SK-N-SH (cell line): Measurements from ENCODE around the gene SMIM30. TPM values are rescaled to one million over a fixed set of nuclear protein-coding genes. Genes with fewer than 3 reads are reported as not detected.

Experiments used
- CTCF ChIA-PET: fragments of 300-600, 350-600 bp; formaldehyde crosslinking; extraction: SDS; loops from one replicate; lab custom pipeline; 2021; lab: Yijun Ruan, JAX
- POLR2A ChIA-PET: fragments of 350-600 bp; sonication (Branson Sonifier 250); formaldehyde crosslinking; extraction: SDS; loops from one replicate; lab custom pipeline; 2020; ENCODE audit warnings: antibody characterized with exemption, inconsistent platforms; lab: Yijun Ruan, JAX
- DNase-seq: peaks from one replicate; pipeline ENCODE4 v3.0.0; 2012
- H2AFZ ChIP-seq: fragments of 200-600 bp; sonication (generic); 2 replicates; pipeline ENCODE4 v1.8.1; 2016; ENCODE audit warnings: antibody characterized with exemption, mild to moderate bottlenecking, low read depth
- H3F3A ChIP-seq: fragments of 200-600 bp; sonication (generic); replicated peaks from 2 replicates; pipeline ENCODE3; 2016; ENCODE audit warnings: antibody characterized with exemption, mild to moderate bottlenecking; ENCODE audit not compliant: insufficient read depth
- H3K27ac ChIP-seq, 2 experiments: fragments of 200-500 bp in 1 of 2; fragments of 200-600 bp in 1 of 2; sonication (Bioruptor generic) in 1 of 2; sonication (generic), shearing (Covaris generic) in 1 of 2; 2 replicates each; pipeline versions ENCODE4 v1.5.1 to v1.6.1; 2014 to 2016; ENCODE audit warnings: low read depth in 2 of 2, inconsistent platforms in 1 of 2, low read length in 1 of 2, mild to moderate bottlenecking in 1 of 2, mixed read lengths in 1 of 2
- H3K27me3 ChIP-seq: fragments of 200-600 bp; sonication (generic), shearing (Covaris generic); 2 replicates; pipeline ENCODE4 v1.6.1; 2016; ENCODE audit warnings: mixed run types; ENCODE audit not compliant: insufficient read depth
- H3K36me3 ChIP-seq, 2 experiments: fragments of 200-500 bp in 1 of 2; fragments of 200-600 bp in 1 of 2; sonication (Bioruptor generic) in 1 of 2; sonication (generic) in 1 of 2; replicated peaks in 1 of 2; 2 replicates each; pipeline versions ENCODE3 to v1.5.1; 2014 to 2016; ENCODE audit warnings: low read length in 1 of 2, mild to moderate bottlenecking in 1 of 2; ENCODE audit not compliant: insufficient read depth in 2 of 2, control insufficient read depth in 1 of 2
- H3K4me1 ChIP-seq, 2 experiments: fragments of 200-500 bp in 1 of 2; fragments of 200-600 bp in 1 of 2; sonication (Bioruptor generic) in 1 of 2; sonication (generic), shearing (Covaris generic) in 1 of 2; 2 replicates each; pipeline versions ENCODE4 v1.5.1 to v1.6.1; 2014 to 2016; ENCODE audit warnings: low read depth in 1 of 2, low read length in 1 of 2, mixed run types in 1 of 2; ENCODE audit not compliant: insufficient read depth in 2 of 2, control insufficient read depth in 1 of 2
- H3K4me2 ChIP-seq: fragments of 200-600 bp; sonication (generic), shearing (Covaris generic); 2 replicates; pipeline ENCODE4 v1.6.1; 2017; ENCODE audit warnings: mixed run types
- H3K4me3 ChIP-seq, 2 experiments: fragments of 200-500 bp in 1 of 2; fragments of 200-600 bp in 1 of 2; sonication (Bioruptor generic) in 1 of 2; sonication (generic), shearing (Covaris generic) in 1 of 2; 2 replicates each; pipeline versions ENCODE4 v1.5.1 to v1.8.1; 2014 to 2016; ENCODE audit warnings: low read depth in 2 of 2, inconsistent platforms in 1 of 2, low read length in 1 of 2, mild to moderate bottlenecking in 1 of 2, mixed read lengths in 1 of 2, moderate library complexity in 1 of 2
- H3K79me2 ChIP-seq: fragments of 200-600 bp; sonication (generic); 2 replicates; pipeline ENCODE4 v1.8.1; 2017; ENCODE audit warnings: mild to moderate bottlenecking; ENCODE audit not compliant: insufficient read depth
- H3K9ac ChIP-seq: fragments of 200-600 bp; sonication (generic); 2 replicates; pipeline ENCODE4 v1.6.1; 2017; ENCODE audit warnings: mixed run types
- H3K9me2 ChIP-seq: fragments of 200-600 bp; sonication (generic); 2 replicates; pipeline ENCODE4 v1.6.1; 2017; ENCODE audit warnings: mixed run types
- H3K9me3 ChIP-seq: fragments of 200-600 bp; sonication (generic); 2 replicates; pipeline ENCODE4 v1.6.1; 2017; ENCODE audit warnings: mixed run types, mild to moderate bottlenecking, moderate library complexity
- H4K20me1 ChIP-seq: fragments of 200-600 bp; sonication (generic); 2 replicates; pipeline ENCODE4 v1.6.1; 2017; ENCODE audit warnings: mild to moderate bottlenecking, mixed run types; ENCODE audit not compliant: insufficient read depth
- CHD2 ChIP-seq: fragments of 150-350 bp; IDR thresholded peaks from 2 replicates; pipeline ENCODE4 v1.6.1; 2018; ENCODE audit warnings: low read length; ENCODE audit not compliant: partially characterized antibody
- ELF1 ChIP-seq: IDR thresholded peaks from 2 replicates; pipeline ENCODE4 v1.4.0; 2012
- EP300 ChIP-seq, 2 experiments: IDR thresholded peaks; 2 replicates each; pipeline versions ENCODE4 v1.4.0 to v1.6.1; 2012; ENCODE audit warnings: borderline replicate concordance in 1 of 2, low read depth in 1 of 2, low read length in 1 of 2
- GATA2 ChIP-seq: sonication (generic); formaldehyde crosslinking; IDR thresholded peaks from 2 replicates; pipeline ENCODE4 v1.5.0; 2020; ENCODE audit warnings: mild to moderate bottlenecking, missing genetic modification reagents
- JUND ChIP-seq: IDR thresholded peaks from 2 replicates; pipeline ENCODE4 v1.4.0; 2012
- MXI1 ChIP-seq: IDR thresholded peaks from 2 replicates; pipeline ENCODE4 v1.6.1; 2012; ENCODE audit warnings: mild to moderate bottlenecking, low read depth, low read length, improper control_type of control experiment
- NRF1 ChIP-seq: IDR thresholded peaks from 2 replicates; pipeline ENCODE4 v1.6.1; 2012; ENCODE audit warnings: low read depth, mild to moderate bottlenecking, low read length
- POLR2AphosphoS5 ChIP-seq: IDR thresholded peaks from 2 replicates; pipeline ENCODE4 v1.6.1; 2012; ENCODE audit warnings: low read depth, low read length
- TAF1 ChIP-seq: IDR thresholded peaks from 2 replicates; pipeline ENCODE4 v1.6.1; 2012; ENCODE audit warnings: low read depth, mild to moderate bottlenecking, low read length, moderate library complexity, borderline replicate concordance
- TCF12 ChIP-seq: IDR thresholded peaks from 2 replicates; pipeline ENCODE4 v1.4.0; 2012
- YY1 ChIP-seq: IDR thresholded peaks from 2 replicates; pipeline ENCODE4 v1.4.0; 2012; ENCODE audit warnings: low read depth, mild to moderate bottlenecking
- WGBS: methylation state at CpG from one replicate; pipeline ENCODE4 v1.1.6; 2017; ENCODE audit warnings: low lambda C conversion rate; 5-methylcytosine and 5-hydroxymethylcytosine counted together
- polyA plus RNA-seq, 3 experiments: library from polyadenylated mRNA; depleted of rRNA; stranded (reverse); fragments of >200 nt; gene quantifications; 2 replicates each; pipeline ENCODE4 v1.2.3, GENCODE V29; 2012
- TF ChIP-seq, protein P1 (sequence below): fragments of 150-350 bp; IDR thresholded peaks from 2 replicates; pipeline ENCODE4 v1.6.1; 2016; ENCODE audit warnings: mild to moderate bottlenecking, low read depth, low read length
- TF ChIP-seq, protein P2 (sequence below): IDR thresholded peaks from 2 replicates; pipeline ENCODE4 v1.4.0; 2012; ENCODE audit warnings: low read depth
- TF ChIP-seq, protein P3 (sequence below): IDR thresholded peaks from 2 replicates; pipeline ENCODE4; 2012
- TF ChIP-seq, protein P4 (sequence below): IDR thresholded peaks from 2 replicates; pipeline ENCODE4 v1.6.1; 2012; ENCODE audit warnings: mild to moderate bottlenecking, low read depth, low read length, moderate library complexity
- TF ChIP-seq, protein P5 (sequence below): fragments of 200-600 bp; sonication (generic); IDR thresholded peaks from 2 replicates; pipeline ENCODE4 v1.6.1; 2017; ENCODE audit warnings: antibody characterized with exemption, mild to moderate bottlenecking, moderate library complexity
- TF ChIP-seq, protein P6 (sequence below): fragments of 150-350 bp; IDR thresholded peaks from 2 replicates; pipeline ENCODE4 v1.6.1; 2017; ENCODE audit warnings: antibody characterized with exemption, low read length, low read depth, borderline replicate concordance

Gene SMIM30
- polyA plus RNA-seq, 1 of the 3 experiments (the other 2 are of a cell fraction), result 46.5 TPM

DNA sequence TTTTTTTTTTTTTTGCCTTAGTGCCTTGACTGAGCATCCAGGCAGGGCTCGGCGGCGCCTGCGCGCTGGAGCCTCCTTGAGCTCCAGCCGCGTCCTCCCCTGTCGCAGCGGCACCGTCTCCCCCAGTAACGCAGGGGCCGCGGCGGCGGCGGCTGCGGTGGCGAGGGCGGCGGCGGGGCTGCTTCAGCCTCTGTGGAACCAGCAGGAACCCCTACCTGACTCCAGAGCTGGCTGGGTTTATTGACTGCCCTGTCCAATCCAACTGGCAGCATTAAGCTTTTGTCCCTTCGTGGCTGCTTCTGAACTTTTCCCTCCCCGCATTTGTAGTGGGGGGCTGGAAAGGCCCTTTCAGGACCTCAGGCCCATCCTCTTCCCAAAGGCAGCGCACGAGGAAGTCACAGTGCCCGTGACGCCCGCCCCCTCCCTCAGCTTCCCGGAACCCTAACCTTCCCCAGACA, 31.9 kb downstream of the SMIM30 start, which contains the start of gene GPR85:
Gene GPR85, minus strand, starts transcription at position 397 of the 458 bp plus-strand sequence. CDS start 2,106 bp downstream, outside the sequence.
- H3K9me2 ChIP-seq, result no peaks in the 10 kb centered on the region
- H3K79me2 ChIP-seq, result no peaks in the 10 kb centered on the region
- no peaks in the 10 kb centered on the region for H3K27me3 ChIP-seq
- WGBS, result under 1% methylated on average over 26 of the region's 29 CpGs
- H3F3A ChIP-seq, result peaks cover 24% of the 10 kb centered on the region
- H3K27ac ChIP-seq, result peak within 1 kb of the TSS; percentile 95 to 96
- H3K9ac ChIP-seq, result peak within 1 kb of the TSS; percentile 90
- POLR2A ChIA-PET, result interaction anchor here (0.9 to 1.2 kb wide), 3 partner anchors 9 to 636 kb away, joined by 3 to 5 read pairs (median 3); no protein-coding TSS in a partner anchor
- H3K4me2 ChIP-seq, result peak within 1 kb of the TSS; percentile 95
- peak within 1 kb of the TSS; percentile 59 to 86 for H3K4me3 ChIP-seq
- no peaks in the 10 kb centered on the region for H4K20me1 ChIP-seq
- TF ChIP-seq EP300 (IDR thresholded peaks at IDR 0.05; ENCODE audit: borderline replicate concordance in 1 of 2, low read depth in 1 of 2, low read length in 1 of 2) (peak in 1 of 2 experiments; percentile 29; a peak in 1 of 4 replicates), JUND (no peak), NRF1 (peak; percentile 76), TCF12 (no peak), ELF1 (0 out of 2 replicates have a peak, but pooled peaks have one; percentile 12), CHD2 (no peak), YY1 (no peak), POLR2AphosphoS5 (peak; percentile 47; the same call in 1 of the 2 replicates), GATA2 (CRISPR knock-in tag) (no peak), MXI1 (peak; percentile 80), TAF1 (peak; percentile 68; the same call in 1 of the 2 replicates)
- TF ChIP-seq, protein P1, sequence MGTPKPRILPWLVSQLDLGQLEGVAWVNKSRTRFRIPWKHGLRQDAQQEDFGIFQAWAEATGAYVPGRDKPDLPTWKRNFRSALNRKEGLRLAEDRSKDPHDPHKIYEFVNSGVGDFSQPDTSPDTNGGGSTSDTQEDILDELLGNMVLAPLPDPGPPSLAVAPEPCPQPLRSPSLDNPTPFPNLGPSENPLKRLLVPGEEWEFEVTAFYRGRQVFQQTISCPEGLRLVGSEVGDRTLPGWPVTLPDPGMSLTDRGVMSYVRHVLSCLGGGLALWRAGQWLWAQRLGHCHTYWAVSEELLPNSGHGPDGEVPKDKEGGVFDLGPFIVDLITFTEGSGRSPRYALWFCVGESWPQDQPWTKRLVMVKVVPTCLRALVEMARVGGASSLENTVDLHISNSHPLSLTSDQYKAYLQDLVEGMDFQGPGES, result no peak
- TF ChIP-seq, protein P2, sequence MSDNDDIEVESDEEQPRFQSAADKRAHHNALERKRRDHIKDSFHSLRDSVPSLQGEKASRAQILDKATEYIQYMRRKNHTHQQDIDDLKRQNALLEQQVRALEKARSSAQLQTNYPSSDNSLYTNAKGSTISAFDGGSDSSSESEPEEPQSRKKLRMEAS, result peak; percentile 55; the same call in 1 of the 2 replicates
- TF ChIP-seq, protein P3, sequence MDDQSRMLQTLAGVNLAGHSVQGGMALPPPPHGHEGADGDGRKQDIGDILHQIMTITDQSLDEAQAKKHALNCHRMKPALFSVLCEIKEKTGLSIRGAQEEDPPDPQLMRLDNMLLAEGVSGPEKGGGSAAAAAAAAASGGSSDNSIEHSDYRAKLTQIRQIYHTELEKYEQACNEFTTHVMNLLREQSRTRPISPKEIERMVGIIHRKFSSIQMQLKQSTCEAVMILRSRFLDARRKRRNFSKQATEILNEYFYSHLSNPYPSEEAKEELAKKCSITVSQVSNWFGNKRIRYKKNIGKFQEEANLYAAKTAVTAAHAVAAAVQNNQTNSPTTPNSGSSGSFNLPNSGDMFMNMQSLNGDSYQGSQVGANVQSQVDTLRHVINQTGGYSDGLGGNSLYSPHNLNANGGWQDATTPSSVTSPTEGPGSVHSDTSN, result no peak
- TF ChIP-seq, protein P4, sequence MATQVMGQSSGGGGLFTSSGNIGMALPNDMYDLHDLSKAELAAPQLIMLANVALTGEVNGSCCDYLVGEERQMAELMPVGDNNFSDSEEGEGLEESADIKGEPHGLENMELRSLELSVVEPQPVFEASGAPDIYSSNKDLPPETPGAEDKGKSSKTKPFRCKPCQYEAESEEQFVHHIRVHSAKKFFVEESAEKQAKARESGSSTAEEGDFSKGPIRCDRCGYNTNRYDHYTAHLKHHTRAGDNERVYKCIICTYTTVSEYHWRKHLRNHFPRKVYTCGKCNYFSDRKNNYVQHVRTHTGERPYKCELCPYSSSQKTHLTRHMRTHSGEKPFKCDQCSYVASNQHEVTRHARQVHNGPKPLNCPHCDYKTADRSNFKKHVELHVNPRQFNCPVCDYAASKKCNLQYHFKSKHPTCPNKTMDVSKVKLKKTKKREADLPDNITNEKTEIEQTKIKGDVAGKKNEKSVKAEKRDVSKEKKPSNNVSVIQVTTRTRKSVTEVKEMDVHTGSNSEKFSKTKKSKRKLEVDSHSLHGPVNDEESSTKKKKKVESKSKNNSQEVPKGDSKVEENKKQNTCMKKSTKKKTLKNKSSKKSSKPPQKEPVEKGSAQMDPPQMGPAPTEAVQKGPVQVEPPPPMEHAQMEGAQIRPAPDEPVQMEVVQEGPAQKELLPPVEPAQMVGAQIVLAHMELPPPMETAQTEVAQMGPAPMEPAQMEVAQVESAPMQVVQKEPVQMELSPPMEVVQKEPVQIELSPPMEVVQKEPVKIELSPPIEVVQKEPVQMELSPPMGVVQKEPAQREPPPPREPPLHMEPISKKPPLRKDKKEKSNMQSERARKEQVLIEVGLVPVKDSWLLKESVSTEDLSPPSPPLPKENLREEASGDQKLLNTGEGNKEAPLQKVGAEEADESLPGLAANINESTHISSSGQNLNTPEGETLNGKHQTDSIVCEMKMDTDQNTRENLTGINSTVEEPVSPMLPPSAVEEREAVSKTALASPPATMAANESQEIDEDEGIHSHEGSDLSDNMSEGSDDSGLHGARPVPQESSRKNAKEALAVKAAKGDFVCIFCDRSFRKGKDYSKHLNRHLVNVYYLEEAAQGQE, result 0 out of 2 replicates have a peak, but pooled peaks have one; percentile 4
- TF ChIP-seq, protein P5, sequence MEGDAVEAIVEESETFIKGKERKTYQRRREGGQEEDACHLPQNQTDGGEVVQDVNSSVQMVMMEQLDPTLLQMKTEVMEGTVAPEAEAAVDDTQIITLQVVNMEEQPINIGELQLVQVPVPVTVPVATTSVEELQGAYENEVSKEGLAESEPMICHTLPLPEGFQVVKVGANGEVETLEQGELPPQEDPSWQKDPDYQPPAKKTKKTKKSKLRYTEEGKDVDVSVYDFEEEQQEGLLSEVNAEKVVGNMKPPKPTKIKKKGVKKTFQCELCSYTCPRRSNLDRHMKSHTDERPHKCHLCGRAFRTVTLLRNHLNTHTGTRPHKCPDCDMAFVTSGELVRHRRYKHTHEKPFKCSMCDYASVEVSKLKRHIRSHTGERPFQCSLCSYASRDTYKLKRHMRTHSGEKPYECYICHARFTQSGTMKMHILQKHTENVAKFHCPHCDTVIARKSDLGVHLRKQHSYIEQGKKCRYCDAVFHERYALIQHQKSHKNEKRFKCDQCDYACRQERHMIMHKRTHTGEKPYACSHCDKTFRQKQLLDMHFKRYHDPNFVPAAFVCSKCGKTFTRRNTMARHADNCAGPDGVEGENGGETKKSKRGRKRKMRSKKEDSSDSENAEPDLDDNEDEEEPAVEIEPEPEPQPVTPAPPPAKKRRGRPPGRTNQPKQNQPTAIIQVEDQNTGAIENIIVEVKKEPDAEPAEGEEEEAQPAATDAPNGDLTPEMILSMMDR, result no peak
- TF ChIP-seq, protein P6, sequence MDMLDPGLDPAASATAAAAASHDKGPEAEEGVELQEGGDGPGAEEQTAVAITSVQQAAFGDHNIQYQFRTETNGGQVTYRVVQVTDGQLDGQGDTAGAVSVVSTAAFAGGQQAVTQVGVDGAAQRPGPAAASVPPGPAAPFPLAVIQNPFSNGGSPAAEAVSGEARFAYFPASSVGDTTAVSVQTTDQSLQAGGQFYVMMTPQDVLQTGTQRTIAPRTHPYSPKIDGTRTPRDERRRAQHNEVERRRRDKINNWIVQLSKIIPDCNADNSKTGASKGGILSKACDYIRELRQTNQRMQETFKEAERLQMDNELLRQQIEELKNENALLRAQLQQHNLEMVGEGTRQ, result no peak
- peak; percentile 92 for DNase-seq
- CTCF ChIA-PET, result interaction anchor here (0.7 to 1.7 kb wide), 8 partner anchors 13 to 688 kb away, joined by 3 to 9 read pairs (median 3); no protein-coding TSS in a partner anchor
- H3K4me1 ChIP-seq, result peaks cover 0 to 18% of the 10 kb centered on the region in 2 experiments; a peak in 2 of 4 replicates
- H3K36me3 ChIP-seq, result no peaks in the 10 kb centered on the region
- H2AFZ ChIP-seq, result peak within 1 kb of the TSS; percentile 93
- H3K9me3 ChIP-seq, result no peaks in the 10 kb centered on the region
